ENCODE results near the gene IL22RA1.

- no peak for TF ChIP-seq CTCF (IDR thresholded peaks at IDR 0.05)
- no peak for TF ChIP-seq ZFX (IDR thresholded peaks at IDR 0.05; ENCODE audit: borderline replicate concordance)
These were observed 3.8 kb downstream of the IL22RA1 start for GRCh38 chr1:24139222-24139489.

Data from 22Rv1 (cell line).